ENCODE data around the gene MARF1.

DNA sequence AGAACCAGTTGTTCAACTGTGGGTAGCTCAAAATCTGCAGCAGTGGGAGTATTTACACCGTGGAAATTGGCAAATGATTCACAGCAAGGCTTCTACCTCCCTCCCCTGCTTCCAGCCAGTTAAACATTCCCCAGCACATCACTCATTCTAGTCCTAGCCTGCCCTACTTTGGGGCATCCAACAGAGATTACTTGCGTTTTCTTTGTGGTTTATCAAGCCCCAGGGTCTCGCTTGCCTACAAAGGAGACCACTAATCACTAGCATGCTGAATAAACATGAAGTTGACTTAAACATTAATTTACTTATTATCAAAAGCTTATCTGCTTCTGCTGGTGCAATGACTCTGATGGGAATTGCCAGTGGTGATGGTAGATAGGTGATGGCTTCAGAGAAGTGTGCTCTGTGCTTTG is 94.5 kb downstream of the MARF1 start:
- TF ChIP-seq, protein P1, sequence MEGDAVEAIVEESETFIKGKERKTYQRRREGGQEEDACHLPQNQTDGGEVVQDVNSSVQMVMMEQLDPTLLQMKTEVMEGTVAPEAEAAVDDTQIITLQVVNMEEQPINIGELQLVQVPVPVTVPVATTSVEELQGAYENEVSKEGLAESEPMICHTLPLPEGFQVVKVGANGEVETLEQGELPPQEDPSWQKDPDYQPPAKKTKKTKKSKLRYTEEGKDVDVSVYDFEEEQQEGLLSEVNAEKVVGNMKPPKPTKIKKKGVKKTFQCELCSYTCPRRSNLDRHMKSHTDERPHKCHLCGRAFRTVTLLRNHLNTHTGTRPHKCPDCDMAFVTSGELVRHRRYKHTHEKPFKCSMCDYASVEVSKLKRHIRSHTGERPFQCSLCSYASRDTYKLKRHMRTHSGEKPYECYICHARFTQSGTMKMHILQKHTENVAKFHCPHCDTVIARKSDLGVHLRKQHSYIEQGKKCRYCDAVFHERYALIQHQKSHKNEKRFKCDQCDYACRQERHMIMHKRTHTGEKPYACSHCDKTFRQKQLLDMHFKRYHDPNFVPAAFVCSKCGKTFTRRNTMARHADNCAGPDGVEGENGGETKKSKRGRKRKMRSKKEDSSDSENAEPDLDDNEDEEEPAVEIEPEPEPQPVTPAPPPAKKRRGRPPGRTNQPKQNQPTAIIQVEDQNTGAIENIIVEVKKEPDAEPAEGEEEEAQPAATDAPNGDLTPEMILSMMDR (IDR thresholded peaks at IDR 0.05), result no peak
- no peak for TF ChIP-seq POLR2AphosphoS5 (IDR thresholded peaks at IDR 0.05)
